ENCODE results near the gene ATN1.

Gene ATN1

GRCh38 chr12:6963016-6963731 lies 35.4 kb downstream of the ATN1 start:
- Histone ChIP-seq H3K9me3 (ENCODE audit: control insufficient read depth in 5 of 5, low read length in 5 of 5) (no peaks in the 10 kb centered on the region), H3K27ac (ENCODE audit: low read depth, low read length) (no peak overlapping the region), H3K36me3 (ENCODE audit: control insufficient read depth in 5 of 5, insufficient read depth in 5 of 5, low read length in 5 of 5) (peaks cover 6 to 31% (median 30%) of the 10 kb centered on the region in 5 donors), H3K9ac (ENCODE audit: low read length in 5 of 5) (no peak overlapping the region), H3K4me3 (ENCODE audit: low read depth in 1 of 5, low read length in 5 of 5) (no peak overlapping the region), H3K27me3 (ENCODE audit: control insufficient read depth in 5 of 5, insufficient read depth in 4 of 5, low read length in 5 of 5) (peaks cover 0 to 2% (median 0%) of the 10 kb centered on the region in 5 donors), H3K4me1 (ENCODE audit: control insufficient read depth in 5 of 5, insufficient read depth in 5 of 5, low read length in 5 of 5) (peaks cover 12 to 58% (median 48%) of the 10 kb centered on the region in 5 donors)

- Histone ChIP-seq H3K4me3 (ENCODE audit: low read depth in 1 of 5, low read length in 5 of 5) (no peak overlapping the region), H3K27ac (ENCODE audit: low read depth, low read length) (peak overlapping the region; percentile 70), H3K36me3 (ENCODE audit: control insufficient read depth in 5 of 5, insufficient read depth in 5 of 5, low read length in 5 of 5) (peaks cover 6 to 38% (median 36%) of the 10 kb centered on the region in 5 donors), H3K4me1 (ENCODE audit: control insufficient read depth in 5 of 5, insufficient read depth in 5 of 5, low read length in 5 of 5) (peaks cover 12 to 57% (median 44%) of the 10 kb centered on the region in 5 donors), H3K9ac (ENCODE audit: low read length in 5 of 5) (peak overlapping the region in 1 of 5 donors; percentile 17), H3K27me3 (ENCODE audit: control insufficient read depth in 5 of 5, insufficient read depth in 4 of 5, low read length in 5 of 5) (peaks cover 0 to 2% (median 0%) of the 10 kb centered on the region in 5 donors), H3K9me3 (ENCODE audit: control insufficient read depth in 5 of 5, low read length in 5 of 5) (no peaks in the 10 kb centered on the region)
These were observed 36.1 kb downstream of the ATN1 start for GRCh38 chr12:6963791-6964413.

- no peaks in the 10 kb centered on the region for H3K9me3 ChIP-seq (ENCODE audit: control insufficient read depth in 5 of 5, low read length in 5 of 5)
- no peak overlapping the region for H3K4me3 ChIP-seq (ENCODE audit: low read depth in 1 of 5, low read length in 5 of 5)
- H3K4me1 ChIP-seq (ENCODE audit: control insufficient read depth in 5 of 5, insufficient read depth in 5 of 5, low read length in 5 of 5), result peaks cover 13 to 58% (median 45%) of the 10 kb centered on the region in 5 donors
These were observed 36.9 kb downstream of the ATN1 start for GRCh38 chr12:6964605-6965025.

DNA sequence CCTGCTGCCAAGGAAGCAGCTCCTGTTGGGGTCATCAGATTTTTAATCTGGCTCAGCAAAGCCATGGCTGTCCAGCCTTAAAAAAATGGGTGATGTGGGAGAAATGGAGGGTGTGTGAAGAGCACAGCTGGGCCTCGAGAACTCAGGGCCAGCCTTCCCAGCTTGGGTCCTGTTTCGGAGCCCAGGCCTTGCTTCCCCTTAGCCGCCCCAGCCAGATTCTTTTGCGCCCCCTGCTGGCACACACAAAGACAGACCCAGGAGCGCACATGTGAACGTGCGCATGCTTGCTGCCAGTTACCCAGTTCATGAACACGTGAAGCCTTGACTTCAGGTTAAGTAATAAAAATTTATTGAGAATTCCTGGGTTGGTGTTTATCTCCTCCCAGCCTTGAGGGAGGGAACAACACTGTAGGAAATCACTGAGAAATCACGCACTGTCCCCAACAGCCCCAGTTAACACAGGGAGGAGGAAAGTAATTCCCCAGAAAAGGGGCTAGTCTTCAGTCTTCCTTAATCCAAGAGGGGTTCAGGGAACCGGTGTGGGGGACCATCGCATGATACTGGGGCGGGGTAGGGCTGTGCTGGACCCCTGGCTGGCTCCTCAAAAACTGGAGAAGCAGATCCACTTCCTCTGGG lies 37.4 kb downstream of the ATN1 start:
- Histone ChIP-seq H3K27me3 (ENCODE audit: control insufficient read depth in 5 of 5, insufficient read depth in 4 of 5, low read length in 5 of 5) (peaks cover 0 to 2% (median 0%) of the 10 kb centered on the region in 5 donors), H3K4me3 (ENCODE audit: low read depth in 1 of 5, low read length in 5 of 5) (no peak overlapping the region), H3K27ac (ENCODE audit: low read depth, low read length) (peak overlapping the region; percentile 70), H3K9ac (ENCODE audit: low read length in 5 of 5) (peak overlapping the region; percentile 28 to 50 (median 33)), H3K36me3 (ENCODE audit: control insufficient read depth in 5 of 5, insufficient read depth in 5 of 5, low read length in 5 of 5) (peaks cover 6 to 43% (median 36%) of the 10 kb centered on the region in 5 donors), H3K4me1 (ENCODE audit: control insufficient read depth in 5 of 5, insufficient read depth in 5 of 5, low read length in 5 of 5) (peaks cover 13 to 60% (median 48%) of the 10 kb centered on the region in 5 donors), H3K9me3 (ENCODE audit: control insufficient read depth in 5 of 5, low read length in 5 of 5) (no peaks in the 10 kb centered on the region)

More at GRCh38 chr12:6964605-6965025, 36.9 kb downstream of the ATN1 start:
- Histone ChIP-seq H3K9ac (ENCODE audit: low read length in 5 of 5) (peak overlapping the region; percentile 28 to 50 (median 33)), H3K27ac (ENCODE audit: low read depth, low read length) (peak overlapping the region; percentile 70), H3K27me3 (ENCODE audit: control insufficient read depth in 5 of 5, insufficient read depth in 4 of 5, low read length in 5 of 5) (peaks cover 0 to 2% (median 0%) of the 10 kb centered on the region in 5 donors), H3K36me3 (ENCODE audit: control insufficient read depth in 5 of 5, insufficient read depth in 5 of 5, low read length in 5 of 5) (peaks cover 6 to 43% (median 36%) of the 10 kb centered on the region in 5 donors)

DNA sequence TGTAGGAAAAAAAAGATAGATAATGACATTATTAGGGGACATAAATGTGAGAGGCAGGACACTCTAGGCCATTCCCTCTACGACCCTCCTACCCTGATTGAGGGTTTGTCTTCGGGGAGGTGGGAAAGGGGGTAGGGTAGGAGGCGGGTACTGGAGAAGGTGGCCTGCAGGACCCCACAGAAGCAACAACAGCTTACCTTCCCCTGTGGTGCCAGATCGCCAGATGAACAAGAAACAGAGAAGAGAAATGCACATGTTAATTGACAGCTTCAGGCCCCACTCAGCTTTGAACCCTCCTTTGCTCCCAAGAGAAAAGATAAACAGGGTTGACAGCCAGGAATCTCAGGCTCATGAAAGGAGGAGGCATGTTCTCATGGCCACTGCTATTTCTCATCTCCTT lies 38.0 kb downstream of the ATN1 start:
- Histone ChIP-seq H3K36me3 (ENCODE audit: control insufficient read depth in 5 of 5, insufficient read depth in 5 of 5, low read length in 5 of 5) (peaks cover 6 to 43% (median 36%) of the 10 kb centered on the region in 5 donors), H3K27ac (ENCODE audit: low read depth, low read length) (peak overlapping the region; percentile 61), H3K9me3 (ENCODE audit: control insufficient read depth in 5 of 5, low read length in 5 of 5) (no peaks in the 10 kb centered on the region), H3K4me1 (ENCODE audit: control insufficient read depth in 5 of 5, insufficient read depth in 5 of 5, low read length in 5 of 5) (peaks cover 13 to 56% (median 42%) of the 10 kb centered on the region in 5 donors), H3K27me3 (ENCODE audit: control insufficient read depth in 5 of 5, insufficient read depth in 4 of 5, low read length in 5 of 5) (peaks cover 0 to 2% (median 0%) of the 10 kb centered on the region in 5 donors), H3K4me3 (ENCODE audit: low read depth in 1 of 5, low read length in 5 of 5) (no peak overlapping the region), H3K9ac (ENCODE audit: low read length in 5 of 5) (peak overlapping the region in 1 of 5 donors; percentile 59)

GRCh38 chr12:6966351-6966750 lies 38.6 kb downstream of the ATN1 start:
- Histone ChIP-seq H3K36me3 (ENCODE audit: control insufficient read depth in 5 of 5, insufficient read depth in 5 of 5, low read length in 5 of 5) (peaks cover 6 to 43% (median 36%) of the 10 kb centered on the region in 5 donors), H3K4me1 (ENCODE audit: control insufficient read depth in 5 of 5, insufficient read depth in 5 of 5, low read length in 5 of 5) (peaks cover 11 to 53% (median 37%) of the 10 kb centered on the region in 5 donors), H3K4me3 (ENCODE audit: low read depth in 1 of 5, low read length in 5 of 5) (no peak overlapping the region), H3K27me3 (ENCODE audit: control insufficient read depth in 5 of 5, insufficient read depth in 4 of 5, low read length in 5 of 5) (peaks cover 0 to under 1% (median 0%) of the 10 kb centered on the region in 5 donors), H3K27ac (ENCODE audit: low read depth, low read length) (no peak overlapping the region), H3K9ac (ENCODE audit: low read length in 5 of 5) (no peak overlapping the region), H3K9me3 (ENCODE audit: control insufficient read depth in 5 of 5, low read length in 5 of 5) (no peaks in the 10 kb centered on the region)

GRCh38 chr12:6967651-6968100 lies 39.9 kb downstream of the ATN1 start:
- Histone ChIP-seq H3K36me3 (ENCODE audit: control insufficient read depth in 5 of 5, insufficient read depth in 5 of 5, low read length in 5 of 5) (peaks cover 6 to 43% (median 36%) of the 10 kb centered on the region in 5 donors), H3K27me3 (ENCODE audit: control insufficient read depth in 5 of 5, insufficient read depth in 4 of 5, low read length in 5 of 5) (no peaks in the 10 kb centered on the region), H3K9me3 (ENCODE audit: control insufficient read depth in 5 of 5, low read length in 5 of 5) (no peaks in the 10 kb centered on the region), H3K4me1 (ENCODE audit: control insufficient read depth in 5 of 5, insufficient read depth in 5 of 5, low read length in 5 of 5) (peaks cover 7 to 47% (median 29%) of the 10 kb centered on the region in 5 donors), H3K27ac (ENCODE audit: low read depth, low read length) (no peak overlapping the region), H3K9ac (ENCODE audit: low read length in 5 of 5) (peak overlapping the region in 1 of 5 donors; percentile 44), H3K4me3 (ENCODE audit: low read depth in 1 of 5, low read length in 5 of 5) (no peak overlapping the region)

- H3K27ac ChIP-seq (ENCODE audit: low read depth, low read length), result peak overlapping the region; percentile 89
- peak overlapping the region in 1 of 5 donors; percentile 44 for H3K9ac ChIP-seq (ENCODE audit: low read length in 5 of 5)
- H3K9me3 ChIP-seq (ENCODE audit: control insufficient read depth in 5 of 5, low read length in 5 of 5), result no peaks in the 10 kb centered on the region
- peaks cover 6 to 43% (median 36%) of the 10 kb centered on the region in 5 donors for H3K36me3 ChIP-seq (ENCODE audit: control insufficient read depth in 5 of 5, insufficient read depth in 5 of 5, low read length in 5 of 5)
- H3K4me1 ChIP-seq (ENCODE audit: control insufficient read depth in 5 of 5, insufficient read depth in 5 of 5, low read length in 5 of 5), result peaks cover 7 to 47% (median 28%) of the 10 kb centered on the region in 5 donors
- no peaks in the 10 kb centered on the region for H3K27me3 ChIP-seq (ENCODE audit: control insufficient read depth in 5 of 5, insufficient read depth in 4 of 5, low read length in 5 of 5)
- no peak overlapping the region for H3K4me3 ChIP-seq (ENCODE audit: low read depth in 1 of 5, low read length in 5 of 5)
These were observed 40.7 kb downstream of the ATN1 start for GRCh38 chr12:6968426-6968825.

DNA sequence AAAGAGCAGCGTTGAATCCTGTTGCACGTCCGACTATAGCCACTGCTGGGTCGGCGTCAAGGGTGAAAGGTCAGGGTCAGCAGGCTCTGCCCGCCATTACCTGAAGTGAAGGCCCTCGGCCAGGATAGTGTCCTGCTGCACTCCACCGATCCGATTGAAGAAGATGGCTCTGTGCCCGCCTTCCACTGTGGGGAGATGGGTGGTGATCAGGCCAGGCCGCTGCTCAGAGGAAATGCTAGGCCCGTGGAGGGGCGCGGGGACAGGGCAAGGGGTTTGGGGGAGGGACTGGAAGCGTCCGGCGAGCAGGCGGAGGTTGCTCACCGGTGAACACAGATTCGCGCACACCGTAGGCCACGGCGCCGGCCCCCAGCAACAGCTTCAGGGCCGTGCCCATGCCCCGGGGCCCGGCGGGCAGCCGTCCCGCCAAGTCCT lies 42.4 kb downstream of the ATN1 start:
- H3K9me3 ChIP-seq (ENCODE audit: control insufficient read depth in 5 of 5, low read length in 5 of 5), result no peaks in the 10 kb centered on the region
- H3K4me1 ChIP-seq (ENCODE audit: control insufficient read depth in 5 of 5, insufficient read depth in 5 of 5, low read length in 5 of 5), result peaks cover 6 to 39% (median 24%) of the 10 kb centered on the region in 5 donors
- H3K36me3 ChIP-seq (ENCODE audit: control insufficient read depth in 5 of 5, insufficient read depth in 5 of 5, low read length in 5 of 5), result peaks cover 12 to 55% (median 51%) of the 10 kb centered on the region in 5 donors
- H3K27ac ChIP-seq (ENCODE audit: low read depth, low read length), result peak overlapping the region; percentile 89
- peak overlapping the region; percentile 89 to 99 (median 94) for H3K9ac ChIP-seq (ENCODE audit: low read length in 5 of 5)
- peak overlapping the region; percentile 89 to 99 (median 96) for H3K4me3 ChIP-seq (ENCODE audit: low read depth in 1 of 5, low read length in 5 of 5)
- H3K27me3 ChIP-seq (ENCODE audit: control insufficient read depth in 5 of 5, insufficient read depth in 4 of 5, low read length in 5 of 5), result no peaks in the 10 kb centered on the region

Data from subcutaneous abdominal adipose tissue (tissue), 5 donors.